Thymus (tissue), 14 donors: ENCODE results near the gene RNF187. TPM values are rescaled to one million over a fixed set of nuclear protein-coding genes. Genes with fewer than 3 reads are reported as not detected.

Experiments
- DNase-seq, 9 donors: peaks; one replicate each; pipeline ENCODE4 v3.0.0-alpha.2; 2013; ENCODE audit warnings: low spot score in 9 of 9, low read depth in 6 of 9, missing footprints in 1 of 9
- H3K27ac ChIP-seq, 2 donors: one replicate each; pipeline ENCODE4 v1.5.1; 2013; ENCODE audit warnings: control low read depth in 1 of 2, low read depth in 1 of 2, low read length in 1 of 2, mild to moderate bottlenecking in 1 of 2, moderate library complexity in 1 of 2
- H3K27me3 ChIP-seq, 2 donors: one replicate each; pipeline ENCODE4 v1.5.1; 2013; ENCODE audit warnings: low read length in 1 of 2; ENCODE audit not compliant: control insufficient read depth in 2 of 2, insufficient read depth in 1 of 2
- H3K36me3 ChIP-seq, 2 donors: one replicate each; pipeline ENCODE4 v1.5.1; 2013; ENCODE audit warnings: low read length in 1 of 2, mild to moderate bottlenecking in 1 of 2, moderate library complexity in 1 of 2; ENCODE audit not compliant: control insufficient read depth in 2 of 2, insufficient read depth in 2 of 2
- H3K4me1 ChIP-seq, 2 donors: one replicate each; pipeline ENCODE4 v1.5.1; 2013; ENCODE audit warnings: low read length in 2 of 2; ENCODE audit not compliant: control insufficient read depth in 2 of 2, insufficient read depth in 2 of 2
- H3K4me3 ChIP-seq, 2 donors: one replicate each; pipeline ENCODE4 v1.5.1; 2013; ENCODE audit warnings: low read length in 2 of 2, control low read depth in 1 of 2, mild to moderate bottlenecking in 1 of 2
- H3K9me3 ChIP-seq, 2 donors: one replicate each; pipeline ENCODE4 v1.5.1; 2013; ENCODE audit warnings: low read length in 1 of 2, mild to moderate bottlenecking in 1 of 2; ENCODE audit not compliant: control insufficient read depth in 2 of 2, insufficient read depth in 1 of 2
- WGBS: extraction: QIAGEN DNeasy Blood & Tissue Kit; methylation state at CpG from one replicate; pipeline ENCODE4 v1.1.7; 2013; 5-methylcytosine and 5-hydroxymethylcytosine counted together
- long read RNA-seq, 10 donors: transcript quantifications; one replicate each; lab custom pipeline, GENCODE V29; 2026
- polyA plus RNA-seq: library from polyadenylated mRNA; stranded (reverse); fragments of 200-250 nt; gene quantifications from one replicate; pipeline ENCODE4 v1.2.3, GENCODE V29; 2013
- total RNA-seq: library from RNA; stranded (reverse); fragments of 120-200 nt; gene quantifications from one replicate; pipeline ENCODE4 v1.2.4, GENCODE V29; 2013
- donor health status: healthy.

RNF187 gene
- total RNA-seq = 22.2 TPM
- 30.0 TPM for polyA plus RNA-seq
- long read RNA-seq, donor 1, partial matches to known transcripts = 0 of 3 reads
- long read RNA-seq, donor 1, other reads (novel, unspliced or antisense) = 0 of 3 reads
- long read RNA-seq, donor 2, transcript RNF187-201 (4 exons, 3,017 nt) = major isoform, 56 of 61 reads
- long read RNA-seq, donor 2, partial matches to known transcripts = 5 of 61 reads
- long read RNA-seq, donor 2, other reads (novel, unspliced or antisense) = 0 of 61 reads
- long read RNA-seq, donor 3, transcript RNF187-201 (4 exons, 3,017 nt) = major isoform, 54 of 54 reads
- long read RNA-seq, donor 3, partial matches to known transcripts = 0 of 54 reads
- long read RNA-seq, donor 3, other reads (novel, unspliced or antisense) = 0 of 54 reads
- long read RNA-seq, donor 4, transcript RNF187-201 (4 exons, 3,017 nt) = major isoform, 20 of 20 reads
- long read RNA-seq, donor 4, partial matches to known transcripts = 0 of 20 reads
- long read RNA-seq, donor 4, other reads (novel, unspliced or antisense) = 0 of 20 reads
- long read RNA-seq, donor 5, transcript RNF187-201 (4 exons, 3,017 nt) = major isoform, 54 of 60 reads
- long read RNA-seq, donor 5, partial matches to known transcripts = 0 of 60 reads
- long read RNA-seq, donor 5, other reads (novel, unspliced or antisense) = 6 of 60 reads
- long read RNA-seq, donor 6, transcript RNF187-201 (4 exons, 3,017 nt) = major isoform, 28 of 38 reads
- long read RNA-seq, donor 6, partial matches to known transcripts = 0 of 38 reads
- long read RNA-seq, donor 6, other reads (novel, unspliced or antisense) = 10 of 38 reads
- long read RNA-seq, donor 7, transcript RNF187-201 (4 exons, 3,017 nt) = major isoform, 17 of 17 reads
- long read RNA-seq, donor 7, partial matches to known transcripts = 0 of 17 reads
- long read RNA-seq, donor 7, other reads (novel, unspliced or antisense) = 0 of 17 reads
- long read RNA-seq, donor 8, transcript RNF187-201 (4 exons, 3,017 nt) = major isoform, 10 of 10 reads
- long read RNA-seq, donor 8, partial matches to known transcripts = 0 of 10 reads
- long read RNA-seq, donor 8, other reads (novel, unspliced or antisense) = 0 of 10 reads
- long read RNA-seq, donor 9, transcript RNF187-201 (4 exons, 3,017 nt) = major isoform, 13 of 13 reads
- long read RNA-seq, donor 9, partial matches to known transcripts = 0 of 13 reads
- long read RNA-seq, donor 9, other reads (novel, unspliced or antisense) = 0 of 13 reads
- long read RNA-seq, donor 10, transcript RNF187-201 (4 exons, 3,017 nt) = major isoform, 22 of 22 reads
- long read RNA-seq, donor 10, partial matches to known transcripts = 0 of 22 reads
- long read RNA-seq, donor 10, other reads (novel, unspliced or antisense) = 0 of 22 reads

DNA sequence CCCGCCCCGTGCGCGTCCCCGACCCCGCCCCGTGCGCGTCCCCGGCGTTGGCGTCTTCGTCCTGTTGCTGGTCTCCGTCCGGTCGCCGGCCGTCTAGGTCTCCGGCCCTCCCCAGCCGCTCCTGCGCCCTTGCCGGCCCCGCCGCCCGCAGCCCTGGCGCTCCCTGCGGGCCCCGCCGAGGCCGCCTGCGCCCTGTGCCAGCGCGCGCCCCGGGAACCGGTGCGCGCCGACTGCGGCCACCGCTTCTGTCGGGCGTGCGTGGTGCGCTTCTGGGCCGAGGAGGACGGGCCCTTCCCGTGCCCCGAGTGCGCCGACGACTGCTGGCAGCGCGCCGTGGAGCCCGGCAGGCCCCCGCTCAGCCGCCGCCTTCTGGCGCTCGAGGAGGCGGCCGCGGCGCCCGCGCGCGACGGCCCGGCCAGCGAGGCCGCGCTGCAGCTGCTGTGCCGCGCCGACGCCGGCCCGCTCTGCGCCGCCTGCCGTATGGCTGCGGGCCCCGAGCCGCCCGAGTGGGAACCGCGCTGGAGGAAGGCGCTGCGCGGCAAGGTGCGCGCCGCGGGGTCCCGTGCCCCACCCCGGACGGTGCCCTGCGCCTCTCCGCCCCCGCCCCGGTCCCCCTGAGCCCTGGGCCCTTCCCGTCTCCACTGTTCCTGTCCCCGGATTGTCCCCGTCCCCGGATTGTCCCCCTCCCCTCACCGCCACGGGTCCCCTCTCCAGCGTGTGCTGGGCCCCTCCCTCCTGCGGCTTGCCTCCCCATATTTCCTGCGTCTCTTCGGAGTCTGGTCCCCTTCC, at the start of gene RNF187:
TSS of gene RNF187 (plus strand) at position 47 of the 789 bp plus-strand sequence.
- Histone ChIP-seq H3K4me1 (peaks cover 7 to 21% of the 10 kb centered on the region in 2 donors), H3K27me3 (no peaks in the 10 kb centered on the region), H3K36me3 (peaks cover 11 to 22% of the 10 kb centered on the region in 2 donors), H3K9me3 (no peaks in the 10 kb centered on the region), H3K27ac (peak within 1 kb of the TSS; percentile 99 to 100), H3K4me3 (peak within 1 kb of the TSS; percentile 94 to 99)
- peak in 3 of 9 donors; percentile 25 to 60 (median 47) for DNase-seq
- under 1% methylated on average over 113 of the region's 113 CpGs for WGBS

- DNase-seq = no peak
- 96% methylated on average over 7 of the region's 7 CpGs for WGBS
- peaks cover 3 to 44% of the 10 kb centered on the region in 2 donors for H3K27me3 ChIP-seq
- no peaks in the 10 kb centered on the region for H3K4me1 ChIP-seq
- H3K4me3 ChIP-seq = no peak overlapping the region
- H3K36me3 ChIP-seq = no peaks in the 10 kb centered on the region
- no peaks in the 10 kb centered on the region for H3K9me3 ChIP-seq
- no peak overlapping the region for H3K27ac ChIP-seq
Measured at GRCh38 chr1:228437424-228437962, 49.7 kb upstream of the RNF187 start.

DNA sequence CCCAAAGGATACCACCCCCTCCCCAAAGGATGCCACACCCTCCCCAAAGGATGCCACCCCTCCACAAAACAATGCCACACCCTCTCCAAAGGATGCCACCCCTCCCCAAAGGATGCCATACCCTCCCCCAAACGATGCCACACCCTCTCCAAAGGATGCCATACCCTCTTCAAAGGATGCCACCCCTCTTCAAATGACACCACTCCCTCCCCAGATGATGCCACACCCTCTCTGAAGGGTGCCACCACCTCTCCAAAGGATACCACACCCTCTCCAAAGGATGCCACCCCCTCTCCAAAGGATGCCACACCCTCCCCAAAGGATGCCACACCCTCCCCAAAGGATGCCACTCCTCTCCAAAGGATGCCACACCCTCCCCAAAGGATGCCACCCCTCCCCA, 48.9 kb upstream of the RNF187 start:
- WGBS = 60% methylated on average over 1 of the region's 1 CpG
- Histone ChIP-seq H3K27ac (no peak overlapping the region), H3K27me3 (peaks cover 4 to 47% of the 10 kb centered on the region in 2 donors), H3K4me1 (no peaks in the 10 kb centered on the region), H3K9me3 (no peaks in the 10 kb centered on the region), H3K36me3 (no peaks in the 10 kb centered on the region), H3K4me3 (no peak overlapping the region)
- DNase-seq = no peak

DNA sequence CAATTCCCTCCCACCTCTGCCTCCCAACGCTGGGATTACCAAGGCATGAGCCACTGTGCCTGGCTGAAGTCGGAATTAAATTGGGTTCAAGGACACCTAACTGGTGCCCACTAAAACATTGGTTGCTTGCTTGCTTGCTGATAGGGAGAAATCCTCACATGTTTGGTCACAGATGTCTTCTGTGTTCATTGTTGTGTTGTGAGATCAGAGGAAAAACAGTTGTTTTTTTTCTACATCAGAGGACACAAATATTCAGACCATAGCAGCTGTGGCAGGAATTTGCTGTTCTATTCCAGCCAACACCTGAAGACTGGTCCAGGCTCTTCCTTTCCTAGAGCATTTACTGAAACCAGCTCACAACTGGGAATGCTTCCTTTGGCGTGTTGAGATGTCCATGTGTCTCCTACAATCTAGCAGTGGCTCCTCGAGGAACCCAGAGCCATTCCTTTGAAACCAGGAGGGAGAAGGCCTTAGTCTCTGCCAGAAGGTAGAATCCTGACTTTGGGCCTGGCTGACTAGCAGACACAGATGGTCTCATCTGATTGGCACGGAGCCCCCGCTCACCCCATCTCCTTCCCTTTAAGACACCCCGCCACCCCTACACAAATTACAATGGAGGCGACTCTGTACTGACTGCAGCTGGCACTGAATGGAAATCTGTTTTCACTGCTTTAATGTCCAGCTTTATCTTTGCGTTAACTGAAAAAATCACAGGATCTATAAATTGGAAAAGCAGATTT, 46.3 kb upstream of the RNF187 start:
- 94% methylated on average over 9 of the region's 9 CpGs for WGBS
- DNase-seq = no peak
- H3K4me3 ChIP-seq = no peak overlapping the region
- H3K36me3 ChIP-seq = no peaks in the 10 kb centered on the region
- no peak overlapping the region for H3K27ac ChIP-seq
- peaks cover 0 to 3% of the 10 kb centered on the region in 2 donors for H3K4me1 ChIP-seq
- no peaks in the 10 kb centered on the region for H3K9me3 ChIP-seq
- peaks cover 22 to 58% of the 10 kb centered on the region in 2 donors for H3K27me3 ChIP-seq

DNA sequence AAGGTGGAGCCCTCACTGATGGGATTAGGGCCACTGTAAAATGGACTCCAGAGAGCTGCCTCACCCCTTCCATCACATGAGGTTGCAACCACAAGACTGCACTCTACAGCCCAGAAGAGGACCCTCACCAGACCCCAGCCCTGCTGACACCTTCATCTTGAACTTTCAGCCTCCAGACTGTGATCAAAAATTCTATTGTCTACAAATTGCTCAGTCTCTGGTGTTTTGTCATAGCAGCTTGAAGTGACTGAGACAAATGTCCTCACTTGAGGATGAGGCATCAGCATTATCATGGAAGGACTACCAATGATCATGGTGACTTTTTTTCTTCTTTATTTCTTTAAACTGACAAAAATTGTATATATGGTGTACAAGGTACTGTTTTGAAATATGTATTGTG, 43.8 kb upstream of the RNF187 start:
- Histone ChIP-seq H3K27ac (no peak overlapping the region), H3K36me3 (no peaks in the 10 kb centered on the region), H3K27me3 (peaks cover 35 to 72% of the 10 kb centered on the region in 2 donors), H3K4me1 (peaks cover 0 to 3% of the 10 kb centered on the region in 2 donors), H3K9me3 (peaks cover 0 to 4% of the 10 kb centered on the region in 2 donors), H3K4me3 (no peak overlapping the region)
- DNase-seq = no peak

DNA sequence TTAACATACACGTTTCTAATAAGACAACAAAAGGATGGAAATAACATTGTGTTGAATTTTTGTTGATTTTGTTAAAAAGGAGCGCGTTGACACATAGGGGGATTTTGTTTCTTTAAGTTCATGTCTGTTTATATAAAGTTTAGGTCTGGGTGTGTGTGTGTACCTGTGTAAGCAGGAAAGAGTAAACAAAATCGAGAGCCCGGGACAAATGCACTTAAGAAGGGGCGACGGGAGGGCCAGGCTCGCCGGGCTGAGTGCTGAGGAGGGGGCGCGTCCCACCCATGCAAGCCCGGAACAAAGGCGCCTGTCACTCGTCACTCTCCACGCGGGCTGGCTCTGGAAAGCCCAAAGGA, 41.7 kb upstream of the RNF187 start:
- H3K36me3 ChIP-seq = no peaks in the 10 kb centered on the region
- H3K27ac ChIP-seq = no peak overlapping the region
- peaks cover 0 to 3% of the 10 kb centered on the region in 2 donors for H3K4me1 ChIP-seq
- peak in 1 of 9 donors; percentile 6 for DNase-seq
- peak overlapping the region; percentile 4 to 31 for H3K4me3 ChIP-seq
- WGBS = 8% methylated on average over 16 of the region's 16 CpGs
- H3K9me3 ChIP-seq = peaks cover 0 to 4% of the 10 kb centered on the region in 2 donors
- peaks cover 35 to 70% of the 10 kb centered on the region in 2 donors for H3K27me3 ChIP-seq

DNA sequence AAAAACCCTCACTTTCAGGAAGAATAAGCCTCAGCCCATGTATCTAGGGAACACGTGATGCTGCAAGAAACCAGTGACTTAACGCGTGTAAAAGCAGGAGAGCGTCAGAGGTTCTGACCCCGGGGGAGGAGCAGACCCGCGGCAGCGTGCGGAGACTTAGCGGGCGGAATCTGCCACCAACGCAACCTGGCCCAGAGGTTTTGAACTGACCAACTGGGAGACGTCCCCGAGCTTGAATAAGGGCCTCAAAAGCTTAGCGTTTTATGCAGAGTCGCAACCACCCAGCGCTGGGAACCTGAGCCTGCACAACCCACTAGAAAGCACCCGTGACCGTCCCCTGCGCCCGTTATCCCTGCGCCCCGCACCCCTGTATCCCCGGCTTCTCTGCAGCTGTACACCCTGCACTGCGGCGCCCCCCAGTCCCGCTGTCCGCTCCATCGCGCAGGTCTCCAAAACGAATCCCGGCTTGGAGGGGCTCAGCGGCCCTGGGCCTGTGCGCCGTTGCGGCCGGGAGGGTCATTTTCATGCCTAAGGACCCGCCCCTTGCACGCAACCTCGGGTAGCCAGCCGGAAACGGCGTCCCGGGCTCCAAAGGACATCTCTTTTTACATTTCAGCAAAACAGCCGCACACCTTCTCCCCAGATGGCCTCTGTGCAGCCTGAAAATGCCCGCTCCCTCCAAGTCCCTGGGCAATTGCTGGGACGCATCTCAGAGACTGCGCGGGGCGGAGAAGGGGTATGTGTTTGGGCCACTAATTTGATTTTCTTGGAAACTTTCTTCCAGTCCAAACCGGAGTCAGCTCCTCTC, 41.1 kb upstream of the RNF187 start:
- peaks cover 0 to 4% of the 10 kb centered on the region in 2 donors for H3K9me3 ChIP-seq
- H3K27me3 ChIP-seq = peaks cover 35 to 65% of the 10 kb centered on the region in 2 donors
- WGBS = 7% methylated on average over 51 of the region's 51 CpGs
- peak in 1 of 9 donors; percentile 25 for DNase-seq
- peaks cover 0 to 3% of the 10 kb centered on the region in 2 donors for H3K4me1 ChIP-seq
- peak overlapping the region; percentile 4 to 31 for H3K4me3 ChIP-seq
- no peaks in the 10 kb centered on the region for H3K36me3 ChIP-seq
- H3K27ac ChIP-seq = no peak overlapping the region
